A549 (cell line): ENCODE results near the gene FKBP1A. TPM values are rescaled to one million over a fixed set of nuclear protein-coding genes. Genes with fewer than 3 reads are reported as not detected.
"Not testable (repeated sequence)": the region's sequence is repeated elsewhere in the genome, so short reads cannot be mapped to it uniquely, and the experiment has no call there.

Experiments
- ATAC-seq, 2 experiments: fragments of 200-7000 bp in 1 of 2; fragments of >200 bp in 1 of 2; cut with Nextera tagmentation in 1 of 2; cut with Tn5 transposase in 1 of 2; 3 replicates each; pipeline versions ENCODE4 v1.8.0 to v1.9.1; 2018 to 2020; ENCODE audit warnings: mild to moderate bottlenecking in 1 of 2, moderate library complexity in 1 of 2
- CTCF ChIA-PET: fragments of 300-600 bp; sonication (Branson Sonifier 250); formaldehyde crosslinking; extraction: SDS; loops from one replicate; lab custom pipeline; 2021; ENCODE audit warnings: antibody characterized with exemption, inconsistent platforms; lab: Yijun Ruan, JAX
- POLR2A ChIA-PET: fragments of 350-600 bp; formaldehyde crosslinking; extraction: SDS; loops from one replicate; lab custom pipeline; 2021; ENCODE audit warnings: antibody characterized with exemption, inconsistent platforms; lab: Yijun Ruan, JAX
- DNase-seq, 2 experiments: peaks; one replicate each; pipeline versions ENCODE4 v3.0.0 to v3.0.0-alpha.2; 2011 to 2016; ENCODE audit warnings: low read depth in 1 of 2, low spot score in 1 of 2
- FAIRE-seq: peaks from 2 replicates; lab custom pipeline; 2011; peaks lifted over from hg19 to GRCh38; lab: Jason Lieb, UNC
- H3K27ac ChIP-seq, 2 experiments: fragments of >200 bp; sonication (Bioruptor Twin); formaldehyde crosslinking; 3 replicates each; pipeline ENCODE4 v1.5.1; 2016 to 2017
- H3K4me1 ChIP-seq: fragments of >200 bp; sonication (Bioruptor Twin); formaldehyde crosslinking; 3 replicates; pipeline ENCODE4 v1.6.1; 2016
- H3K4me2 ChIP-seq: fragments of >200 bp; sonication (Bioruptor Twin); formaldehyde crosslinking; 3 replicates; pipeline ENCODE4 v1.6.1; 2016
- H3K4me3 ChIP-seq: fragments of >200 bp; sonication (Bioruptor Twin); formaldehyde crosslinking; 3 replicates; pipeline ENCODE4 v1.5.1; 2016
- H3K9me3 ChIP-seq: fragments of >200 bp; sonication (Bioruptor Twin); formaldehyde crosslinking; 3 replicates; pipeline ENCODE4 v1.6.1; 2016
- CBX2 ChIP-seq: fragments of 200-600 bp; sonication (generic); IDR thresholded peaks from 2 replicates; pipeline ENCODE4 v1.6.1; 2016; ENCODE audit warnings: low read depth, mild to moderate bottlenecking, borderline replicate concordance
- FOSB ChIP-seq: fragments of 250-450 bp; sonication (Bioruptor Pico); IDR thresholded peaks from 2 replicates; pipeline ENCODE4 v1.5.0; 2020; ENCODE audit warnings: mild to moderate bottlenecking, moderate library complexity
- FOSL2 ChIP-seq, 2 experiments: fragments of 450-650 bp in 1 of 2; fragments of >200 bp in 1 of 2; sonication (Bioruptor Twin) in 1 of 2; formaldehyde crosslinking; IDR thresholded peaks; 2 replicates each; pipeline versions ENCODE4 v1.5.0 to v1.6.1; 2016 to 2020; ENCODE audit warnings: mild to moderate bottlenecking in 1 of 2, moderate library complexity in 1 of 2
- FOXS1 ChIP-seq: fragments of 250-450 bp; sonication (Bioruptor Pico); IDR thresholded peaks from 2 replicates; pipeline ENCODE4 v1.5.0; 2020; ENCODE audit warnings: mild to moderate bottlenecking, moderate library complexity
- GATA3 ChIP-seq: IDR thresholded peaks from 2 replicates; pipeline ENCODE4 v1.6.1; 2012; ENCODE audit warnings: borderline replicate concordance
- HDAC2 ChIP-seq: fragments of 200-600 bp; sonication (generic); IDR thresholded peaks from 2 replicates; pipeline ENCODE4 v1.6.1; 2016
- HES2 ChIP-seq: fragments of >200 bp; sonication (Bioruptor Twin); formaldehyde crosslinking; IDR thresholded peaks from 2 replicates; pipeline ENCODE4 v1.6.1; 2016
- HEYL ChIP-seq: fragments of 250-450 bp; sonication (Bioruptor Pico); IDR thresholded peaks from 2 replicates; pipeline ENCODE4 v1.8.0; 2021; ENCODE audit warnings: mild to moderate bottlenecking, moderate library complexity
- MAFK ChIP-seq: fragments of 450-650 bp; IDR thresholded peaks from 2 replicates; pipeline ENCODE4 v1.6.1; 2014; ENCODE audit not compliant: partially characterized antibody
- NR3C1 ChIP-seq: fragments of >200 bp; sonication (Bioruptor Twin); formaldehyde crosslinking; IDR thresholded peaks from 3 replicates; pipeline ENCODE4 v1.6.1; 2017
- PHF8 ChIP-seq: fragments of 200-600 bp; sonication (generic); IDR thresholded peaks from 2 replicates; pipeline ENCODE4 v1.6.1; 2016; ENCODE audit warnings: low read depth, mild to moderate bottlenecking, antibody characterized with exemption, moderate library complexity, borderline replicate concordance
- SREBF2 ChIP-seq: fragments of 450-650 bp; IDR thresholded peaks from 2 replicates; pipeline ENCODE4 v1.6.1; 2014; ENCODE audit warnings: mild to moderate bottlenecking, moderate library complexity
- TFCP2L1 ChIP-seq: fragments of 250-450 bp; sonication (Bioruptor Pico); IDR thresholded peaks from 2 replicates; pipeline ENCODE4 v1.5.0; 2021; ENCODE audit warnings: mild to moderate bottlenecking
- WGBS: methylation state at CpG from one replicate; pipeline ENCODE4 v1.1.6; 2017; ENCODE audit errors: missing lambda C conversion rate; 5-methylcytosine and 5-hydroxymethylcytosine counted together
- polyA plus RNA-seq, 4 experiments: library from polyadenylated mRNA; depleted of rRNA in 3 of 4; stranded (reverse); fragments of >200 nt; fragmentation: RNase III in 1 of 4; extraction: RNeasy Plus Mini Kit Qiagen cat#74134 plus additional on column Dnase treatment in 1 of 4; gene quantifications; 2 replicates in 3 of 4; 3 replicates in 1 of 4; pipeline ENCODE4 v1.2.3, GENCODE V29; 2011 to 2017
- TF ChIP-seq, protein P1 (sequence below): IDR thresholded peaks from 2 replicates; pipeline ENCODE4 v1.6.1; 2012
- TF ChIP-seq, protein P2 (sequence below): fragments of >200 bp; sonication (Bioruptor Twin); formaldehyde crosslinking; IDR thresholded peaks from 3 replicates; pipeline ENCODE4 v1.6.1; 2016

Gene FKBP1A
- polyA plus RNA-seq, 2 of the 4 experiments (the other 2 are of a cell fraction) = 385 to 535 TPM

DNA sequence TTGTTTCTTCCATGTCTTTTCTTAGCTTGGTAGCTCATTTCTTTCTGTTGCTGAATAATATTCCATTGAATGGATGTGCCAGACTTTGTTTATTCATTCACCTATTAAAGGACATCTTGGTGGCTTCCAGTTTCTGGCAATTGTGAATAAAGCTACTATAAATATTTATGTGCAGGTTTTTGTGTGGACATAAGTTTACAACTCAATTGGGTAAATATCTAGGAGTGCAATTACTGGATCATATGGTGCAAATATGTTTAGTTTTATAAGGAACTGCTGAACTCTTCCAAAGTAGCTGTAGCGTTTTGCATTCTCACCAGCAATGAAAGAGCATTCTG lies 47.1 kb downstream of the FKBP1A start (continued):
- TF ChIP-seq TFCP2L1 (no peak), HES2 (no peak), MAFK (no peak)

GRCh38 chr20:1345030-1345755 lies 47.7 kb downstream of the FKBP1A start:
- no peak for ATAC-seq
- TF ChIP-seq, protein P1, sequence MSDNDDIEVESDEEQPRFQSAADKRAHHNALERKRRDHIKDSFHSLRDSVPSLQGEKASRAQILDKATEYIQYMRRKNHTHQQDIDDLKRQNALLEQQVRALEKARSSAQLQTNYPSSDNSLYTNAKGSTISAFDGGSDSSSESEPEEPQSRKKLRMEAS = no peak
- TF ChIP-seq FOSL2 (IDR thresholded peaks at IDR 0.05) (no peak), FOSL2 (CRISPR knock-in tag; IDR thresholded peaks at IDR 0.05) (no peak), FOXS1 (CRISPR knock-in tag) (no peak), CBX2 (no peak), HEYL (CRISPR knock-in tag) (no peak), GATA3 (no peak)
- TF ChIP-seq, protein P2, sequence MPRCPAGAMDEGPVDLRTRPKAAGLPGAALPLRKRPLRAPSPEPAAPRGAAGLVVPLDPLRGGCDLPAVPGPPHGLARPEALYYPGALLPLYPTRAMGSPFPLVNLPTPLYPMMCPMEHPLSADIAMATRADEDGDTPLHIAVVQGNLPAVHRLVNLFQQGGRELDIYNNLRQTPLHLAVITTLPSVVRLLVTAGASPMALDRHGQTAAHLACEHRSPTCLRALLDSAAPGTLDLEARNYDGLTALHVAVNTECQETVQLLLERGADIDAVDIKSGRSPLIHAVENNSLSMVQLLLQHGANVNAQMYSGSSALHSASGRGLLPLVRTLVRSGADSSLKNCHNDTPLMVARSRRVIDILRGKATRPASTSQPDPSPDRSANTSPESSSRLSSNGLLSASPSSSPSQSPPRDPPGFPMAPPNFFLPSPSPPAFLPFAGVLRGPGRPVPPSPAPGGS = no peak
- CTCF ChIA-PET = interaction anchor here (0.6 to 1.2 kb wide), 4 partner anchors 10 to 164 kb away, joined by 3 read pairs; partner anchors contain the start of gene NSFL1C

GRCh38 chr20:1343446-1344124 lies 49.3 kb downstream of the FKBP1A start:
- DNase-seq, H3K4me2 ChIP-seq, H3K4me3 ChIP-seq, FAIRE-seq, ATAC-seq, H3K4me1 ChIP-seq, H3K27ac ChIP-seq: not testable (repeated sequence)
- ChIA-PET CTCF (interaction anchor here (1.1 kb wide), 1 partner anchor 9 kb away, joined by 4 read pairs; no protein-coding TSS in a partner anchor), POLR2A (interaction anchor here (0.6 kb wide), 1 partner anchor 667 kb away, joined by 3 read pairs; no protein-coding TSS in a partner anchor)
- H3K9me3 ChIP-seq = peaks cover 16% of the 10 kb centered on the region; the same call in 2 of the 3 replicates
- 92% methylated on average over 8 of the region's 8 CpGs for WGBS

More at GRCh38 chr20:1345030-1345755, 47.7 kb downstream of the FKBP1A start:
- H3K4me2 ChIP-seq = no peak overlapping the region
- no peaks in the 10 kb centered on the region for H3K4me1 ChIP-seq
- H3K27ac ChIP-seq = no peak overlapping the region
- H3K9me3 ChIP-seq = peaks cover 27% of the 10 kb centered on the region; the same call in 2 of the 3 replicates
- WGBS = 85% methylated on average over 4 of the region's 4 CpGs
- no peak overlapping the region for H3K4me3 ChIP-seq
- DNase-seq (no peak), FAIRE-seq (peak; percentile 63)
- POLR2A ChIA-PET = no interaction called here

DNA sequence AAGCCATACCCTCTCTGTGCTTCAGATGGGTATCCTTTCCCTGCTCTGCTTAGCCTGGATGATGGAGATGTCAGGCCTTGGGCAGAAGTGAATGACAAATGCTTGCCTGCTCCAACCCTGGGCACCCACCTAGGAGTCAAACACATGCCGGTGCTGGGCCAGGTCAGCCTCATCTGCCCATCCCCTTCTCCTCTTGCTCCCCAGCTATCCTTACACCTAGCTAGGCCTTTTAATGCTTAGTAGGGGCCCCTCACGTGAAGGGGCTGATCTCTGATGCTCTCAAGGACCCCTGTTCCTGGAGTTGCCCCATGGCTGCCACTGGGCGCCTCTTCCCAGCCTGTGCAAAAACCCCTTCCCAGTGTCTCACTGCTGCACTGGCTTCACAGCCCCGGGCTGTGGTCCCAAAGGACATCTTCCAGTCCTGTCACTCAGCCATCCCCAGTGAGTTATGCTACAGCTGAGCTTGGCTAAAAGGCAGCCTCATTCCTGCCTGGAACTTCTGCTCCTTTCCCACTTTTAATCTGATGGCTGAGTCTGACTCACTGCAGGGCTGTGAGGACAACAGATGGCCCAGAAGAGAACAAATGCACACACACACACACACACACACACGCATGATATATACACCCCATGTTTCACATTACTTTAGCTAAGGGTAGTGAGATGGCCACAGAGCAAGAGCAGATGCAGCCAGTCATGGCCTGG lies 51.1 kb downstream of the FKBP1A start:
- WGBS = 88% methylated on average over 5 of the region's 5 CpGs
- H3K4me2 ChIP-seq = no peak overlapping the region
- H3K27ac ChIP-seq = no peak overlapping the region
- FAIRE-seq = no peak
- POLR2A ChIA-PET = interaction anchor here (0.9 kb wide), 1 partner anchor 13 kb away, joined by 3 read pairs; no protein-coding TSS in a partner anchor
- no peak for TF ChIP-seq NR3C1
- TF ChIP-seq SREBF2 = no peak
- TF ChIP-seq HDAC2 = no peak
- no peak for TF ChIP-seq PHF8
- TF ChIP-seq FOSB (CRISPR knock-in tag) = no peak
- TF ChIP-seq, all 56 proteins: peak for 0
- no peak for DNase-seq
- ATAC-seq = peak; percentile 26 to 46; a peak in 4 of 6 replicates
- 0 out of 3 replicates have a peak, but pooled peaks cover 2% of the 10 kb centered on the region for H3K9me3 ChIP-seq
- no peak overlapping the region for H3K4me3 ChIP-seq
- CTCF ChIA-PET = interaction anchor here (0.6 to 1.3 kb wide), 3 partner anchors 161 to 1258 kb away, joined by 3 read pairs; no protein-coding TSS in a partner anchor
- H3K4me1 ChIP-seq = no peaks in the 10 kb centered on the region
